ENCODE data around the gene CALCB. TPM values are rescaled to one million over a fixed set of nuclear protein-coding genes. Genes with fewer than 3 reads are reported as not detected.

CALCB gene
- polyA plus RNA-seq, 1 donor from 2014 or later, result not detected

- Histone ChIP-seq H3K9me3 (ENCODE audit: low read length) (no peaks in the 10 kb centered on the region), H3K36me3 (ENCODE audit: insufficient read depth, low read length) (no peaks in the 10 kb centered on the region), H3K9ac (ENCODE audit: low read length) (no peak overlapping the region), H3K27ac (ENCODE audit: low read length) (no peak overlapping the region), H3K4me3 (ENCODE audit: low read length) (no peak overlapping the region), H3K27me3 (ENCODE audit: insufficient read depth, low read depth, low read length) (peaks cover 20% of the 10 kb centered on the region), H4K20me1 (ENCODE audit: insufficient read depth) (no peaks in the 10 kb centered on the region), H3K79me2 (replicated peaks; ENCODE audit: insufficient read depth, low read length) (no peaks in the 10 kb centered on the region), H2AFZ (ENCODE audit: low read depth, low read length) (no peak overlapping the region), H3F3A (ENCODE audit: insufficient read depth, low read length, poor library complexity, severe bottlenecking) (no peaks in the 10 kb centered on the region), H3K4me2 (ENCODE audit: low read length) (no peak overlapping the region), H3K9me2 (ENCODE audit: insufficient read depth, low read length) (no peaks in the 10 kb centered on the region)
- TF ChIP-seq POLR2AphosphoS5 (IDR thresholded peaks at IDR 0.05) (no peak), SMC3 (conservative IDR thresholded peaks at IDR 0.05; ENCODE audit: poor library complexity) (no peak), REST (IDR thresholded peaks at IDR 0.05; ENCODE audit: borderline replicate concordance) (no peak)
Measured at GRCh38 chr11:15071556-15072255, 1.7 kb upstream of the CALCB start.

GRCh38 chr11:15072551-15073143 lies 746 bp upstream of the CALCB start:
- H3K9ac ChIP-seq (ENCODE audit: low read length), result no peak overlapping the region
- H4K20me1 ChIP-seq (ENCODE audit: insufficient read depth), result no peaks in the 10 kb centered on the region
- no peak for TF ChIP-seq SMC3 (conservative IDR thresholded peaks at IDR 0.05; ENCODE audit: poor library complexity)
- TF ChIP-seq MXI1 (conservative IDR thresholded peaks at IDR 0.05; ENCODE audit: poor library complexity, severe bottlenecking), result no peak
- no peak for TF ChIP-seq POLR2AphosphoS5 (IDR thresholded peaks at IDR 0.05)
- TF ChIP-seq EP300 (conservative IDR thresholded peaks at IDR 0.05; ENCODE audit: poor library complexity, severe bottlenecking), result no peak
- no peak for TF ChIP-seq CTCF (IDR thresholded peaks at IDR 0.05; ENCODE audit: poor library complexity, severe bottlenecking)
- no peak for TF ChIP-seq REST (IDR thresholded peaks at IDR 0.05; ENCODE audit: borderline replicate concordance)
- TF ChIP-seq TAF1 (IDR thresholded peaks at IDR 0.05; ENCODE audit: low read depth), result no peak
- no peak for TF ChIP-seq EZH2 (IDR thresholded peaks at IDR 0.05; ENCODE audit: borderline replicate concordance, insufficient read depth, low read length, poor library complexity, severe bottlenecking)
- no peak for TF ChIP-seq RAD21 (conservative IDR thresholded peaks at IDR 0.05)
- no peaks in the 10 kb centered on the region for H3F3A ChIP-seq (ENCODE audit: insufficient read depth, low read length, poor library complexity, severe bottlenecking)
- H2AFZ ChIP-seq (ENCODE audit: low read depth, low read length), result no peak overlapping the region
- H3K9me3 ChIP-seq (ENCODE audit: low read length), result no peaks in the 10 kb centered on the region
- no peak overlapping the region for H3K27ac ChIP-seq (ENCODE audit: low read length)
- no peak overlapping the region for H3K4me2 ChIP-seq (ENCODE audit: low read length)
- H3K27me3 ChIP-seq (ENCODE audit: insufficient read depth, low read depth, low read length), result peaks cover 20% of the 10 kb centered on the region
- H3K79me2 ChIP-seq (replicated peaks; ENCODE audit: insufficient read depth, low read length), result no peaks in the 10 kb centered on the region
- H3K4me3 ChIP-seq (ENCODE audit: low read length), result peak overlapping the region; percentile 68
- H3K36me3 ChIP-seq (ENCODE audit: insufficient read depth, low read length), result no peaks in the 10 kb centered on the region
- H3K9me2 ChIP-seq (ENCODE audit: insufficient read depth, low read length), result no peaks in the 10 kb centered on the region

Data from neural cell (in vitro differentiated cells).